ENCODE data around the gene DICER1. TPM values are rescaled to one million over a fixed set of nuclear protein-coding genes. Genes with fewer than 3 reads are reported as not detected.

The DICER1 gene
- polyA plus RNA-seq, 2 of the 4 experiments (the other 2 are of a cell fraction), result 14.1 to 46.3 TPM

- no peak for DNase-seq (ENCODE audit: low read depth in 1 of 2, low spot score in 1 of 2)
- H3K4me2 ChIP-seq, result no peak overlapping the region
- H3K4me1 ChIP-seq, result no peaks in the 10 kb centered on the region
- no peaks in the 10 kb centered on the region for H3K9me3 ChIP-seq
- POLR2A ChIA-PET, result no interaction called here
- no peak overlapping the region for H3K27ac ChIP-seq
- CTCF ChIA-PET, result no interaction called here
- ATAC-seq, result no peak
- 84% methylated on average over 1 of the region's 1 CpG for WGBS (ENCODE audit: missing lambda C conversion rate)
- TF ChIP-seq SMC3 (IDR thresholded peaks at IDR 0.05) (no peak), FOSL2 (IDR thresholded peaks at IDR 0.05) (no peak), FOSL2 (CRISPR knock-in tag; IDR thresholded peaks at IDR 0.05) (no peak)
- no peak overlapping the region for H3K4me3 ChIP-seq
- FAIRE-seq, result no peak
Measured at GRCh38 chr14:95126906-95127530, 30.3 kb downstream of the DICER1 start.

- TF ChIP-seq EHF (CRISPR knock-in tag; IDR thresholded peaks at IDR 0.05) (no peak), CBX8 (IDR thresholded peaks at IDR 0.05) (no peak), FOSL2 (IDR thresholded peaks at IDR 0.05) (no peak), FOSL2 (CRISPR knock-in tag; IDR thresholded peaks at IDR 0.05) (no peak)
- H3K4me3 ChIP-seq, result no peak overlapping the region
- FAIRE-seq, result no peak
- H3K4me1 ChIP-seq, result no peaks in the 10 kb centered on the region
- no peaks in the 10 kb centered on the region for H3K9me3 ChIP-seq
- ChIA-PET CTCF (interaction anchor here (1.3 kb wide), 1 partner anchor 17 kb away, joined by 3 read pairs; no protein-coding TSS in a partner anchor), POLR2A (no interaction called here)
- H3K27ac ChIP-seq, result no peak overlapping the region
- 91% methylated on average over 4 of the region's 4 CpGs for WGBS (ENCODE audit: missing lambda C conversion rate)
- ATAC-seq, result no peak
- no peak overlapping the region for H3K4me2 ChIP-seq
- DNase-seq (ENCODE audit: low read depth in 1 of 2, low spot score in 1 of 2), result no peak
Measured at GRCh38 chr14:95125915-95126314, 31.4 kb downstream of the DICER1 start.

GRCh38 chr14:95125221-95125620 lies 32.1 kb downstream of the DICER1 start:
- Histone ChIP-seq H3K9me3 (no peaks in the 10 kb centered on the region), H3K4me2 (no peak overlapping the region), H3K4me3 (no peak overlapping the region), H3K27ac (no peak overlapping the region), H3K4me1 (no peaks in the 10 kb centered on the region)
- DNase-seq (ENCODE audit: low read depth in 1 of 2, low spot score in 1 of 2), result no peak
- no peak for TF ChIP-seq HMGXB4 (CRISPR knock-in tag; IDR thresholded peaks at IDR 0.05; ENCODE audit: borderline replicate concordance)
- TF ChIP-seq CEBPB (IDR thresholded peaks at IDR 0.05), result no peak
- TF ChIP-seq ZSCAN20 (CRISPR knock-in tag; IDR thresholded peaks at IDR 0.05), result no peak
- TF ChIP-seq RFX5 (IDR thresholded peaks at IDR 0.05), result no peak
- TF ChIP-seq ATOH8 (CRISPR knock-in tag; IDR thresholded peaks at IDR 0.05; ENCODE audit: low read depth), result no peak
- ChIA-PET POLR2A (no interaction called here), CTCF (interaction anchor here (1.0 to 1.3 kb wide), 2 partner anchors 17 to 141 kb away, joined by 3 read pairs; no protein-coding TSS in a partner anchor)
- no peak for FAIRE-seq
- WGBS (ENCODE audit: missing lambda C conversion rate), result 85% methylated on average over 3 of the region's 3 CpGs
- ATAC-seq, result no peak

GRCh38 chr14:95123891-95124579 lies 33.3 kb downstream of the DICER1 start:
- no peak overlapping the region for H3K27ac ChIP-seq
- FAIRE-seq (no peak), DNase-seq (ENCODE audit: low read depth in 1 of 2, low spot score in 1 of 2) (no peak), ATAC-seq (no peak)
- H3K4me1 ChIP-seq, result no peaks in the 10 kb centered on the region
- 92% methylated on average over 9 of the region's 9 CpGs for WGBS (ENCODE audit: missing lambda C conversion rate)
- no peak overlapping the region for H3K4me2 ChIP-seq
- H3K9me3 ChIP-seq, result no peaks in the 10 kb centered on the region
- no peak overlapping the region for H3K4me3 ChIP-seq
- POLR2A ChIA-PET, result no interaction called here
- CTCF ChIA-PET, result interaction anchor here (1.0 kb wide), 1 partner anchor 142 kb away, joined by 3 read pairs; no protein-coding TSS in a partner anchor
- no peak for TF ChIP-seq JUNB (IDR thresholded peaks at IDR 0.05)
- TF ChIP-seq NFE2L2 (conservative IDR thresholded peaks at IDR 0.05; ENCODE audit: low read length), result no peak

- Histone ChIP-seq H3K4me1 (no peaks in the 10 kb centered on the region), H3K9me3 (no peaks in the 10 kb centered on the region), H3K27ac (no peak overlapping the region), H3K4me2 (no peak overlapping the region), H3K4me3 (no peak overlapping the region)
- ChIA-PET CTCF (no interaction called here), POLR2A (no interaction called here)
- DNase-seq (ENCODE audit: low read depth in 1 of 2, low spot score in 1 of 2) (no peak), ATAC-seq (no peak), FAIRE-seq (no peak)
- 91% methylated on average over 12 of the region's 12 CpGs for WGBS (ENCODE audit: missing lambda C conversion rate)
- no peak for TF ChIP-seq MYC (IDR thresholded peaks at IDR 0.05; ENCODE audit: borderline replicate concordance, low read length)
- no peak for TF ChIP-seq TP53 (CRISPR knock-in tag; IDR thresholded peaks at IDR 0.05)
- no peak for TF ChIP-seq MAX (IDR thresholded peaks at IDR 0.05)
- no peak for TF ChIP-seq USF2 (IDR thresholded peaks at IDR 0.05)
- no peak for TF ChIP-seq RNF2 (IDR thresholded peaks at IDR 0.05; ENCODE audit: borderline replicate concordance, low read depth)
- no peak for TF ChIP-seq CTCF (IDR thresholded peaks at IDR 0.05)
- TF ChIP-seq EHF (CRISPR knock-in tag; IDR thresholded peaks at IDR 0.05), result no peak
- TF ChIP-seq EP300 (IDR thresholded peaks at IDR 0.05), result no peak
- no peak for TF ChIP-seq ATOH8 (CRISPR knock-in tag; IDR thresholded peaks at IDR 0.05; ENCODE audit: low read depth)
- TF ChIP-seq JUN (IDR thresholded peaks at IDR 0.05), result no peak
- no peak for TF ChIP-seq HDAC2 (IDR thresholded peaks at IDR 0.05)
Measured at GRCh38 chr14:95122621-95122945, 34.7 kb downstream of the DICER1 start.

Measured in A549 (cell line).